ENCODE results near the gene KIF3A.

DNA sequence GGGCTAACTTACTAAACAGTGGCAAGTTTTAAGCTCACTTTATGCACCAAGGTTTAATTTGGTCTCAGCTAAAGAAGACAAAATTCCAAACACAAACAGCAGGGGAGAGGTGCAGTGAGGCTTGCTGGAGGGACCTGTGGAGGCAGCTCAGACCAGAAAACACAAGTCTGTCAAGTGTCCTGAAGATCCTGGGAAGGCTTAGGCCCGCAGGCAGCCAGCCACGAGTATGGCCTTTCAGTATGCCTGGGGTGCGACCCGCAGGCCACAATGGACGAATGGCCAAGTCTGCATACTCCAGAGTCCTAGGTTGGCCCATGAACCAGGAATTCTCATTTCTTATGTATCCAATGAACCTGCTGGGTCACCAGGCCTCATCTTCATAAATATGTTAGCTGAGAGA lies 19.2 kb upstream of the KIF3A start:
- TF ChIP-seq POLR2AphosphoS5 (IDR thresholded peaks at IDR 0.05; ENCODE audit: borderline replicate concordance, low read depth, low read length) (no peak), EZH2 (IDR thresholded peaks at IDR 0.05) (no peak)
